ENCODE results near the gene SPACDR.
"Not testable (repeated sequence)": the region's sequence is repeated elsewhere in the genome, so short reads cannot be mapped to it uniquely, and the experiment has no call there.

The SPACDR gene

DNA sequence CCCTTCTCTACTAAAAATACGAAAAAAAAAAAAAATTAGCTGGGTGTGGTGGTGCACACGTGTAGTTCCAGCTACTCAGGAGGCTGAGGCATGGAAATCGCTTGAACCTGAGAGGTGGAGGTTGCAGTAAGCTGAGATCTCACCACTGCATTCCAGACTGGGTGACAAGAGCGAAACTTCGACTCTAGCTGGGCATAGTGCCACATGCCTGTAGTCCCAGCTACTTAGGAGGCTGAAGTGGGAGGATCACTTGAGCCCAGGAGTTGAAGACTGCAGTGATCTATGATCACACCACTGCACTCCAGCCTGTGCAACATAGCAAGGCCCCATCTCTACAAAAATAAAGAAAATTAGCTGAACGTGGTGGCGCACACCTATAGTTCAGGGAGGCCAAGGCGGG lies 1.2 kb upstream of the SPACDR start:
- no peak for DNase-seq (ENCODE audit: low read depth)

DNA sequence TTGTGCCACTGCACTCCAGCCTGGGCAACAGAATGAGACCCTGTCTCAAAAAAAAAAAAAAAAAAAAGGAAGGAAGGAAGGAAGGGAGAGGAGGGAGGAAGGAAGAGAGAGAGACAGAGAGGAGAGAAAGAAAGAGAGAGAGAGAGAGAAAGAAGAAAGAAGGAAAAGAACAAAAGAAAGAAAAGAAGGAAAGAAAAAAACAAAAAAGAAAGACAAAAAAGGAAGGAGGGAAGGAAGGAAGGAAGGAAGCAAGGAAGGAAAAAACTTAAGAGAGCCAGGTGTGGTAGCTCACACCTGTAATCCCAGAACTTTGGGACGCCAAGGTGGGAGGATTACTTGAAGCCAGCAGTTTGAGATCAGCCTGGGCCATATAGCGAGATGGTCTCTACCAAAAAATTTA lies 731 bp upstream of the SPACDR start:
- DNase-seq (ENCODE audit: low read depth) = no peak

DNA sequence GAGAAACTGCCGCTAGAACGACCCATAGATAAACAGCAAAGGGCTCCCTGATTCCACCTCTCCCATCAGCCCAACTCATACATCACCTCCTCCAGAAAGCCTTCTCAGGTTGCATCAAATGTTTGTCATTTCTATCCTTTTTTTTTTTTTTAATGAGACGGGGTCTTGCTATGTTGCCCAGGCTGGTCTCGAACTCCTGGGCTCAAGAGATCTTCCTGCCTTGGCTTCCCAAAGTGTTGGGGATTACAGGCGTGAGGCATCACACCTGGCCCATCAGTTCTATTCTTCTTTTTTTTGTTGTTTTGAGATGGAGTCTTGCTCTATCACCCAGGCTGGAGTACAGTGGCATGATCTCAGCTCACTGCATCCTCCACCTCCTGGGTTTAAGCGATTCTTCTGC lies 7.0 kb downstream of the SPACDR start:
- no peak for DNase-seq (ENCODE audit: low read depth)

DNA sequence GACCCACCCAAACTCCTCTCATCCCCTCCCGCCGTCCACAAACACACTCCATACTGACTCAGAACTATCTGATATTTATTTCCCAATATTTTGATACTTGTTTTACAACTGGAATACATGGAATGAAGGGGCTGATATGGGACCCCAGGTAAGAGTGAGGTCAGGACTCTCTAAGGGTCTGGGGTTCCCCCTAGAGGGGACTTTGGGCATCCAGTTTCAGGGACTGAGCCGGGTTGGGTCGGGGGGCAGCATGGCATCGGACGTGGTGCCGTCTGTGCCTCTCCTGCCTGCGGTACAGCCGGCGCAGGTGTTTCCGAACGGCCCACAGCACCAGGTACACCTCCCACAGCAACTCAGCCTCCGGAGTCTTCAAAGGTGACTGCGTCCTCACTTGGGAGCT lies 7.5 kb downstream of the SPACDR start:
- no peak for DNase-seq (ENCODE audit: low read depth)

DNA sequence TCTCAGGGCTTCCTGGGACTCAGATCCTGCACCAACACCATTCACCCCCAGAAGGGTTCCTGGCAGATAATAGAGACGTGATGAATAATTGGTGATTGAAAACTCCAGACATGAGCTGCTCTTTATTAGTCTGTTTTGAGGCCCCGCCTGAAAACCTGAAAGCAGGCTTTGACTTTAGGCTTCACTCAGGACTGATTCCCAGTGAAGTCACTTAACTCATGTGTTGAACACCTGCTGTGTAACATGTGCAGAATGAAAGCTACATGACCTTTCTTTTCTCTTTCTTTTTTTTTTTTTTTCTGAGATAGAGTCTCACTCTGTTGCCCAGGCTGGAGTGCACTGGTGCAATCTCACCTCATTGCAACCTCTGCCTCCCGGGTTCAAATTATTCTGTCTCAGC lies 8.9 kb downstream of the SPACDR start:
- no peak for DNase-seq (ENCODE audit: low read depth)

DNA sequence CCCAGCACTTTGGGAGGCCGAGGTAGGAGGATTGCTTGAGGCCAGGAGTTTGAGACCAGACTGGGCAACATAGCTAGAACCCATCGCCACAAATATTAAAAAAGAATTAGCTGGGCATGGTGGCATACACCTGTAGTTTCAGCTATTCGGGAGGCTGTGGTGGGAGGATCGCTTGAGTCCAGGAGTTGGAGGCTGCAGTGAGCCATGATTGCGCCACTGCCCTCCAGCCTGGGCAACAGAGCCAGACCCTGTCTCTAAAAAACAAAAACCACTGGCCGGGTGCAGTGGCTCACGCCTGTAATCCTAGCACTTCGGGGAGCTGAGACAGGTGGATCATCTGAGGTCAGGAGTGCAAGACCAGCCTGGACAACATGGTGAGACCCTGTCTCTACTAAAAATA lies 10.2 kb downstream of the SPACDR start:
- DNase-seq (ENCODE audit: low read depth) = not testable (repeated sequence)

DNA sequence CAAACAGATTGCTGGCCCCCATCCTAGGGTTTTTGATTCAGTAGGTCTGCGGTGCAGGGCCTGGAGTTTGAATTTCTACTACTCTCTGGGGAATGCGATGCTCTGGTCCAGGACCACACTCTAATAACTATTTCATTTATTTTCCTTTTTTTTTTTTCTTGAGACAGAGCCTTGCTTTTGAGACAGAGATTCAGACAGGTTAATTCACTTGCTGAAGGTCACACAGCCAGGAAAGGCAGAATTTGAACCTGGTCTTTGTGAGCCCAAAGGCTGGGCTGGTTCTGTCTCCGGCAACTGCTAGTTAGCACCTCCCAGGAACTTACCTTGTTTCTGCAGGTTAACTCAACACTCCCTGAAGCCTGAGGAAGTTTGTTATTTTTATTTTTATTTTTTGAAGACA lies 11.5 kb downstream of the SPACDR start:
- no peak for DNase-seq (ENCODE audit: low read depth)

DNA sequence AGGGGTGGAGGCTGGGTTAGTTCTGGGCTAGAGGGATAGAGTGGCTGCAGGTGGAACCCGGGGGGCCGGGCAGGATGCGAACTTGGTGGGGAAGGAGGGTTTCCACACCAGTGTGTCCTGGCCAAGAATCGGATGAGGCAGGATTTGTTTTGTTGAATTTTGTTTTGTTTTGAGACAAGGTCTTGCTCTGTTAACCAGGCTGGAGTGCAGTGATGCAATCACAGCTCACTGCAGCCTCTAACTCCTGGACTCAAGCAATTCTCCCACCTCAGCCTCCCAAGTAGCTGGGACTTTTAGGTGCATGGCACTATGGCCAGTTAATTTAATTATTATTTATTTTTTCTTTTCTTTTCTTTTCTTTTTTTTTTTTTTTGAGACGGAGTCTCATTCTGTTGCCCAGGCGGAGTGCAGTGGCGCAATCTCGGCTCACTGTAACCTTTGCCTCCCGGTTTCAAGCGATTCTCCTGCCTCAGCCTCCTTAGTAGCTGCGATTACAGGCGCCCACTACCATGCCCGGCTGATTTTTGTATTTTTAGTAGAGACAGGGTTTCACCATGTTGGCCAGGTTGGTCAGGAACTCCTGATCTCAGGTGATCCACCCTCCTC lies 14.8 kb downstream of the SPACDR start:
- no peak for DNase-seq (ENCODE audit: low read depth)

DNA sequence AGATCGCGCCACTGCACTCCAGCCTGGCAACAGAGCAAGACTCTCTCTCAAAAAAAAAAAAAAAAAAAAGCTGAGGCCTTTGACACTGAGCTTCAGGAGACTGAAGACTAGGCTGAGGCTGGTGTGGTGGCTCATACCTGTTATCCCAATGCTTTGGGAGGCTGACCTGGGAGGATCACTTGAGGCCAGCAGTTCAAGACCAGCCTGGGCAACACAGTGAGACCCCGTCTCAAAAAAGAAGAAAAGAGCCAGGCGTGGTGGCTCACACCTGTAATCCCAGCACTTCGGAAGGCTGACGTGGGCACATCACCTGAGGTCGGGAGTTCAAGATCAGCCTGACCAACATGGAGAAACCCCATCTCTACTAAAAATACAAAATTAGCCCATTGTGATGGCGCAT lies 16.7 kb downstream of the SPACDR start:
- DNase-seq (ENCODE audit: low read depth) = not testable (repeated sequence)

DNA sequence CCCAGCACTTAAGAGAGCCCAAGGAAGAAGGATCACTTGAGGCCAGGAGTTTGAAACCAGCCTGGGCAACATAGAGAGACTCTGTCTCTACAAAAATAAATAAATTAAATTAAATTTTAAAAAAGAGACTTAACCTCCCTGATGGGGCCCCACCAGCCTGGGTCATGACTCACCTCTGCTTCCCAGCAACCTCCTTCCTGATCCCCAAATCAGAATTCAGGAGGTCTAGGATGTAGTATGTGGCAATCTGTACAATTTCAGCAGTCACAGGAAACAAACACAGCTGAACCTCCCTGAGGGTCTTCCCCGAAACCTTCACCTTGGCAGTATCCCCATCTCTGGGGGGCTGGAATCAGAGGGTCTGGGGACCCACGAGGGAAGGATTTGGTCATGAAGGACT lies 18.0 kb downstream of the SPACDR start:
- DNase-seq (ENCODE audit: low read depth) = no peak

DNA sequence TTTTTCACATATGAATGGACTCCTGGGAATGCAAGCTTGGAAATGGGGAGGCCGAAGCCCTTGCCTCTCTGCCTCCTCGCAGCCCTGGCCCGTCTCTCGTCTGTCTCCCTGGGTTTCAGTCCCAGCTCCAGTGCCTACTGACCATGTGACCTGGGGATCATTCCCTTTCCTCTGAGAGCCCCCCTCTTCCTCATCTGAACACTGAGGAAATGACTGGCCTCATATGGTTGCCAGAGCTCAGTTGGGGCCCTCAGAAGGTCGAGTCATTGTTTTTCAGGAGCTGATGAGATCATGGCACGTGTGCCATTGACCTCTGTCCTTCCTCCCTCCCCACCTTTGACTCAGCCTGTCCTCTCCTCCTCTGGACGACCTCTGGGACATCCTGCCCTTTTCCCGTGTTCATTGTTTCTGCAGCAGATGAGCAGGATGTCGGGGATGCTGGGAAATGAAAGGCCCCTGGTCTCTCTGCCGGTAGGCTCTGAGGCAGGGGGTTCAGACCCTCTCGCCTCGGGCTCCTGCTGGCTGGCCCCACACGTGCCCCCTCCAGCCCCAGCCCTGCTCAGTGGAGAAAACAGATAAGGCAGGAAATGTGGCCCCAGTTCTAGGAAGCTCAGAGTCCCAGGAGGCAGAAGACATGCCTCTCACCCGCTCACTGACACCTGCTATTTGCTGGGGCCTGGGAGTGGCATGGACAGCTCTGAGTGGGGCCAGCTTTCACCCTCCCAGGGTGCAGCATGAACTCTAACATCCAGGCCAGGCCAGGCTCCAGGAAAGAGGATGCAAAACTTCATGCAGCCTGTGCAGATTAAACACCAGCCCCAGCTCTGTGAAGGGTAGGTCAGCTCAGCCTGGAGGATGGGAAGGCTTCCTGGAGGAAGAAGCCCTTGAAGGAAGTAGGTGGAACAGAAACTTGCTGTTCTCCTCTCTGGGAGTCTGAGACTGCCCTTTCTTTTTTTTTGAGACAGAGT lies 19.5 kb downstream of the SPACDR start:
- no peak for DNase-seq (ENCODE audit: low read depth)

DNA sequence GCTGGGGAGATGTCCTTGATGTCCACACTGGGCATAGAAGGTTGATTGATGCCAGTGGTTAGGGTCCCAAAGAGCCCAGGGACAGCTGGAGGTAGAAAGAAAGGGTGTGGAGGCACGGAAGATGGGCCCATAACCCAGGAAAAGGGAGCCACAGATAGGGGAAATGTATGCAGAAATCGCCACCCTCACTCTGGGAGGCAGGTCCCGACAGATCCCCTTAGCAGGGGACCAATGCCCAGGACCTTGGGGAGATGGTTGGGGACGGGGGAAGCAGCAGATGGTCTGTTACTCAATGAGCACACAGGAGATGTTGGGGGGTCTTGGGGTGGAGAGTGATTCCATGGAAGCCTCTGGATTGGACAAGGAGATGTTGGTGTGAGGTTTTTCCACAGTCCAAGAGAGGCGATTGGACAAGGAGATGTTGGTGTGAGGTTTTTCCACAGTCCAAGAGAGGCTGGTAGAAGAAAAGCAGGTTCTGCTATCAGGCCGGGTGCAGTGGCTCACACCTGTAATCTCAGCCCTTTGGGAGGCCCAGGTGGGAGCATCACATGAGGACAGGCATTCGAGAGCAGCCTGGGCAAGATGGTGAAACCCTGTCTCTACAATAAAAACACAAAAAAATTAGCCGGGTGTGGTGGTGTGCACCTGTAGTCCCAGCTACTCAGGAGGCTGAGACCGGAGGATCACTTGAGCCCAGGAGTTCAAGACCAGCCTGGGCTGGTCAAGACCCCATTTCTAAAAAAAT lies 20.8 kb downstream of the SPACDR start:
- no peak for DNase-seq (ENCODE audit: low read depth)

DNA sequence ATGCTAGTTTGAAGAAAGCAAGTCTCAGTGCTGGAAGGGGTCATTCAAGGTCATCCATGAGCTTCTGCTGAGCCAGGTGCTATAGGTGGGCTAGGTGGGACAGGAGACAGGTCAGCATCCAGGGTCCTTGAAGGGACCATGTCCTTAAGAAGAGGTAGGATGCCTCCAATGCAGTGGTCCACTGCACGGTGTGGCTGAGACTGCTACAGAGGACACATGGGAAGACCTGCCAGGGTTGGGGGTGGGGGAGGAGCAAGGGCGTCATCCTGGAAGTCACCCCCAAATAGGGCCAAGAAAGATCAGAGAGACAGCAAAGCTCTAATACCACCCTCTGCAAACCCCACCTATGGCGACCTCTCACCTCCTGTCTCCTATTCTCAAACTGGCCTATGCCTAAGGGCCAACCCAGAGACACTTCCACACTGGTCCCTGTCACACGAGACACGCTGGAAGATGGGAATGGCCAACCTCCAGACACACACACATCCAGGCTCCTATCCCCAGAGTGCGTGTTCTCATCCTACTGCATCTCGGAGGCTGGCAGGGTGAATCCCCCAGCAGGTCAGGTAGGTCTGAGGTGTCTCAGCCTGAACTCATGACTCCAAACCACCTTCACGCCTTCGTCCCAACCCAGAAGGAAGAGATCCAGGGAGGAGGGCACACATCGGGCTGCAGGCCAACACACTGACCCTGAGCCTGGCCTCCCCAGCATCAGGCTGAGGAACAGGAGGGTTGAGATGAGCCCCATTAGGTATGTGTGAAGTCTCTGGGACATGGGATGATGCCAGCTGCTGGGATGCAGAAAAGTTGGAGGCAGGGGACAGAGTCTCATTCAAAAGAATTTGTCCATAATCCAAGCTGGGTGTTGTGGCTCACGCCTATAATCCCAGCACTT lies 22.2 kb downstream of the SPACDR start:
- no peak for DNase-seq (ENCODE audit: low read depth)

DNA sequence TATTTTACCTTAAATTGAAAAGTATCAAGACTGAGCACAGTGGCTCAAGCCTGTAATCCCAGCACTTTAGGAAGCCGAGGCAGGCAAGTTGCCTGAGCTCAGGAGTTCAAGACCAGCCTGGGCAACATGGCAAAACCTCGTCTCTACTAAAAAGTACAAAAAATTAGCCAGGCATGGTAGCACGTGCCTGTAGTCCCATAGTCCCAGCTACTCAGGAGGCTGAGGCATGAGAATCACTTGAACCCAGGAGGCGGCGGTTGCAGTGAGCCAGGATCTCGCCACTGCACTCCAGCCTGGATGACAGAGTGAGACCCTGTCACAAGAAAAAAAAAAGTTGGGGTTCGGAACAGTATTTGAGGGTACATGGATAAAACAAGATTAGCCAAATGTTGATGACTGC lies 24.8 kb downstream of the SPACDR start:
- not testable (repeated sequence) for DNase-seq (ENCODE audit: low read depth)

DNA sequence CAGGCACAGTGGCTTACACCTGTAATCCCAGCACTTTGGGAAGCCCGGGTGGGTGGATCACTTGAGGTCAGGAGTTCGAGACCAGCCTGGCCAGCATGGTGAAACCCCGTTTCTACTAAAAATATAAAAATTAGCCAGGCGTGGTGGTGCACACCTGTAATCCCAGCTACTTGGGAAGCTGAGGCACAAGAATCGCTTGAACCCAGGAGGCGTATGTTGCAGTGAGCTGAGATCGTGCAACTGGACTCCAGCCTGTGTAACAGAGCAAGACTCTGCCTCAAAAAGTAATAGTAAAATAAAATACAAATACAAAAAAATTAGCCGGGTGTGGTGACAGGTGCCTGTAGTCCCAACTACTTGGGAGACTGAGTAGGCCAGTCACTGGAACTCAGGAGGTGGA lies 25.3 kb downstream of the SPACDR start:
- not testable (repeated sequence) for DNase-seq (ENCODE audit: low read depth)

DNA sequence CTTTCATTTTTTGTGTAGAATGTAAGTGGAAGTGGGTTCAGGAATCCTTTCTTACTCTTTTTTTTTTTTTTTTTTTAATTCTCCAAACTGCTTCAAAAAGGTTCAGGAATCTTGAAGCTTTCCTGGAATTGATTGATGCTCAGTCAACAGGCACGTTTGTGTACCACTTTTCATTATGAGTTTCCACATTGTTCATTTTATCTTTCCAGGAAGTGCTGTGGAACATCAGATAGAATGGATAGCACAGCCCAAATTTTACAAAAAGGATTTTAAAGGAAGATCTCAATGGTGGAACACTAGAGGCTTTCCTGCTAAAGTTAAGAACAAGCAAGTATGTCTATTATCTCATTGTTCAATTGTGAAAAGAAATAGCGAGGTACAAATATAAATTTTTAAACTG lies 25.9 kb downstream of the SPACDR start:
- no peak for DNase-seq (ENCODE audit: low read depth)

DNA sequence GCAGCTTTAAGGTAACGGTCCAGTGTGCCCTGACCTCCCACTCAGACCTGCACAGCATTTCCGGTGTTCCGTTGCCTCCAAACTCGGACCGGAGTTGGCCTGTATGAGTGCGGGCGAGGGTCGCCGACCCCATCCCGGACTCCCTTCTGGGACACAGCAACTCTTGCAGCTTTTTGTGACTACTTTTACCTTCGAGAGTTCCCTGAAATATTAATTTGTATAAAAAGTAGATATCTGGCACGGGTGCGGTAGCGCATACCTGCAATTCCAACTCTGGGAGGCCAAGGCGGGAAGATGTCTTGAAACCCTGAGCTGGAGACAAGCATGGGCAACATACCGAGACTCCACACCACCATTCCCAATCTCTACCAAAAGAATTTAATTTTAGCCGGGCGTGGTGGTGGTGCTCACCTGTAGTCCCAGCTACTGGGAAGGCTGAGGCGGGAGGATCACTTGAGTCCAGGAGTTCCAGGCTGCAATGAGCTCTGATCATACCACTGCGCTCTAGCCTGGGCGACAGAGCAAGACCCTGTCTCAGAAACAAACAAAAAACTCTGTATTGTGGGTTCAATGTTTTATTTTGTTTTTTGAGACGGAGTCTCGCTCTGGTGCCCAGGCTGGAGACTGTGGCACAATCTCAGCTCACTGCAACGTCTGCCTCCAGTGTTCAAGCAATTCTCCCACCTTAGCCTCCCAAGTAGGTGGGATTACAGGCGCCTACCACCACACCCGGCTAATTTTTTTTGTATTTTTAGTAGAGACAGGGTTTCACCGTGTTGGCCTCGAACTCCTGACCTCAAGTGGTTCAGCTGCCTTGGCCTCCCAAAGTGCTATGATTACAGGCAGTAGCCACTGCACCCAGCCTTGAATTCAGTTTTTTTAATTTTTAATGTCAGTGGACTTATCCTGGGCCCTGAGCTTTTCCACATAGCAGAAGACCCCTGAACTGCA lies 26.6 kb downstream of the SPACDR start:
- DNase-seq (ENCODE audit: low read depth) = no peak

DNA sequence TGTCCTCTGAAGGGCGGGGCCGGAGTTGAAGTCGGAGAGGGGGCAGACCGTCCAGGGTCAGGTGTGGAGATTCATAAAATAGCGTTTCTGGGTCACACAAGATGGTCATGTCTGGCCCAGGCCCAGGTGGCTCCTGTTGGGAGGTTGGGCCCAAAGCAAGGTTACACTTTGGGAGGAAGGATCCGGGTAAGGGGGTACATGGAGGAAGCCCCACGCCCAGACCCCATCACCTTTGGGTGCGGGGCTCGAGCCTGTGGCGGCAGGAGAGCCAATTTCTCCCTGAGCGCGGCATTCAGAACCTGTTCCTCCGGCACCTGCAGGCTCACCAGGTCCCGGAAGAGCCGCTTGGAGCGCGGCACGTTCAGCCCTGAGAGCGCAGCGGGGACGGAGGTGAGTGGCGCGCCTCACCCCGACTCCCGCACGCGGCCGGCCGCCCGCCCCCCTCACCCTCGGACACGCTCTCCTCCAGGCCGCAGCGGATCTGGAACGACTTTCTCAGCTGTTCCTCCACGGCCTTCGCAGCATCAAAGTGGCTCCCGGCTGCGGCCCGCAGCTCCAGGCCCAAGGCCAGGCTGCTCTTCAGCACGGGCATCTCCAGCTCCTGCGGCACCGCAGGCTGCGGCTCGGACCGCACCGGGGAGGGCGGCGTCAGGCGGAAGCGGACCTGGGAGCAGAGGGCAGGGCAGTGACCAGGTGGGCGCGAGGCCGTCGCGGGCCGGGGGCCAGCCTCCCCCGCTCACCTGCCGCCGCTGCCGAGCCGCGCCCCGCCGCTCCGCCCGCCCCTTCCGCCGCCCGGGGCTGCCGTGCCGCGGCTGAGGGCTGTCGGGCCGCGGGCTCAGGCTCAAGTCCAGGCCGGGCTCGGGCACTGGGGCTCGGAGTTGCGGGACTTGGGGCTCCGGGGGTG lies 28.4 kb downstream of the SPACDR start:
- no peak for DNase-seq (ENCODE audit: low read depth)

DNA sequence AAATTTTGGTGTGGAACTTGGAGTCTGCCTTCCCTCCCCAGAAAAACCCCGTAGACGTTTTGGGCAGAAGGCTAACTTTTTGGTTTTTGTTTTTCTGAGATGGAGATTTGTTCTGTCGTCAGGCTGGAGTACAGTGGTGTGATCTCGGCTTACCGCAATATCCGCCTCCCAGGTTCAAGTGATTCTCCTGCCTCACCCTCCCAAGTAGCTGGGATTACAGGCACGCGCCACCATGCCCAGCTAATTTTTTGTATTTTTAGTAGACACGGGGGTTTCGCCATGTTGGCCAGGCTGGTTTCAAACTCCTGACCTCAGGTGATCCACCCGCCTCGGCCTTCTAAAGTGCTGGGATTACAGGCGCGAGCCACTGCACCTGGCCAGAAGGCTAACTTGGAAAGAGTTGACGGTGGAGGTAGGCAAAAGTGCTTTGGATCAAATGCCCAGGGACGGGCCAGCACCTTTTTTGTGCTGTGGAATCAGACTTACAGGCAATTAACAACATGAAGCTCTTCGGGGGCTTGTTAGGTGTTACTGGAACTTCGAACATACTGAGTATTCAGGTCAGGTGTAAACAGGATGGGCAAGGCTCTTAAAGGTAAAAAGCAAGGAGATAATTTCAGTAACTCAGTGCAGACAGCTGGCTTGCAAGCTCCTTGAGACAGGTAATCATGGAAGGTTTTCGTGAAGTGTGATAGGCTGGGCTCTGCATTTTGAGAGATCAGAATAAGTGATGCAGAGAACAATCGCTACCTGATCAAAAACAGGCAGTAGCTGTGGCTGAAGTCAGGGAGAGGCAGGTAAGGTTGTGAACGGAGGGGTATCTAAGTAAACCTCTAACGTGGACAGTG lies 29.5 kb downstream of the SPACDR start:
- DNase-seq (ENCODE audit: low read depth) = no peak

Measured in HS-27A (cell line).